HG03039 (cell line): Measurements from ENCODE around the gene TAF5.
A peak's percentile ranks its signal among the peaks of the same experiment; 100 is the strongest.
"Not testable (repeated sequence)": the region's sequence is repeated elsewhere in the genome, so short reads cannot be mapped to it uniquely, and the experiment has no call there.

Experiments used
- ATAC-seq: cut with Tn5 transposase; IDR thresholded peaks from one replicate; pipeline ENCODE4 v1.9.1; 2021; ENCODE audit warnings: mild to moderate bottlenecking, moderate library complexity; ENCODE audit not compliant: unreplicated experiment

The TAF5 gene

DNA sequence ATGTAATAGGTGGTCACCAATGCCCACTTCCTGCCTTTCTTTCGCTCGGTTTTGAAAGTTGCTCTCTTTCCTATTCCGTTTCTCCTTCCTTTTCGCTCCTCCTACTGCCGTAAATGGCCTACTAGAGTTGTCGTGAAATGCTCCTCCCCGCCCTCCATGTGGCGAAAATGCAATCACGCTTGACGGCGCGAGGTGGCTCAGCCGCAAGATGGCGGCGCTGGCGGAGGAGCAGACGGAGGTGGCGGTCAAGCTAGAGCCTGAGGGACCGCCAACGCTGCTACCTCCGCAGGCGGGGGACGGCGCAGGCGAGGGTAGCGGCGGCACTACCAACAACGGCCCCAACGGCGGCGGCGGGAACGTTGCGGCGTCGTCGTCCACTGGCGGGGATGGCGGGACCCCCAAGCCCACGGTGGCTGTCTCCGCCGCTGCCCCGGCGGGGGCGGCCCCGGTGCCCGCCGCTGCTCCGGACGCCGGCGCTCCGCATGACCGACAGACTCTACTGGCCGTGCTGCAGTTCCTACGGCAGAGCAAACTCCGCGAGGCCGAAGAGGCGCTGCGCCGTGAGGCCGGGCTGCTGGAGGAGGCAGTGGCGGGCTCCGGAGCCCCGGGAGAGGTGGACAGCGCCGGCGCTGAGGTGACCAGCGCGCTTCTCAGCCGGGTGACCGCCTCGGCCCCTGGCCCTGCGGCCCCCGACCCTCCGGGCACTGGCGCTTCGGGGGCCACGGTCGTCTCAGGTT is at the start of gene TAF5:
Gene TAF5, plus strand, starts transcription at position 195 of the 737 bp plus-strand sequence. Its CDS starts 14 bp downstream, at position 209.
- ATAC-seq = peak; percentile 51

DNA sequence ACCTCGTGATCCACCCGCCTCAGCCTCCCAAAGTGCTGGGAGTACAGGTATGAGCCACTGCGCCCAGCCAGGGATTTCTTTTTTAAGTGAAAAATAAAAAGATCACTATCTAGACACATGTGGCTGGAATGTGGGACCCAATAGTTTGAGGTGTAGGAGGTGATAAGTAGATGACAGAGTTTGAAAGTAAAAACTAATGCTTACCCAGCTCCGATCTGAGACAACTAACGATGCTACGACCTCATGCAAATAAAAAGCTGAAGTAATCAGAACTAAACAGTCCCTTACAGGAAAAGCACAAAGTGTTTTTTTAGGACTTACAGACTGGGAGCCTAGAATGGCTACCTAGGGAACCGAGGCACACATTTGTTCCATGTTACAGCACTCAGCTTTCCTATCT is 39.9 kb upstream of the TAF5 start:
- ATAC-seq = no peak

DNA sequence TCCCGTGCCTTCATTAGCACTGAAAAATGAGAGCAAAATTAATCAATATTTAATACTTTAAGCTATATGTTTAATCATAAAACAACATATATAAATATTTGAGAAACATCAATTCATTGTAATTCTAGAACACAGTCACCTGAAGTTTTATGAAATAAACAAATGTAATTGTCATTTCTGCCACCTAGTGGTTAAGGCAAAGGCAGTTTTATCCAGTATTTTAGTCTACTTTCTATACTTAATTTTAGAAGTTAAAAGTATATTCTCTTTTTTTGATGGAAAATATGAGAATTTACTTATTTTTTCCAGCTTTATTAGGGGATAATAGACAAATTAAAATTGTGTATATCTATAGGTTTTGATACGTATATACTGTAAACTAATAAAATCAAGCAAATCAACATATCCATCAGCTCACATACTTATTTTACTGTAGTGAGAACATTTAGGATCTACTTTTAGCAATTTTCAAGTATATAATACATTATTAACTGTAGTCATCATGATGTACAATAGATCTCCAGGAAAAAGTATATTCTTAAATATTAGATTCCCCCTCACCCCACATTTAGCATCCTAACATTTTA is 33.7 kb upstream of the TAF5 start:
- no peak for ATAC-seq

DNA sequence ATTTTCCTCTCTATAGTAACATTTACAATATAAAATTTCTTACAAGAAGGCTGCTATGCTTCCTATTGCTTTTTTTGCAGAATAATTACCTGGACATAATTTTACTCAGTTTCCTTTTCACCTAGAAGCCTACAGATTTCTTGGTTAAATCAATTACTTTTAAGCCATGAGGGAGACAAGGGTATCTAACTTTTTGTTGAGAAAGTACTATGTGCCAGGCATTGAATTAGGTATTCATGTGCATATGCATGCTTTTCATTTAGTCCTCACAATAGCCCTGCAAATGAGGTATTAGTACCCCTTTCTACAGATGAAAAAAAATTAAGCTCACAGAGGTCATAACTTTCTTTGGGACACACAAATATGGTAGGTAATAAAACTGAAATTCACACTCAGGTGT is 33.2 kb upstream of the TAF5 start:
- no peak for ATAC-seq

DNA sequence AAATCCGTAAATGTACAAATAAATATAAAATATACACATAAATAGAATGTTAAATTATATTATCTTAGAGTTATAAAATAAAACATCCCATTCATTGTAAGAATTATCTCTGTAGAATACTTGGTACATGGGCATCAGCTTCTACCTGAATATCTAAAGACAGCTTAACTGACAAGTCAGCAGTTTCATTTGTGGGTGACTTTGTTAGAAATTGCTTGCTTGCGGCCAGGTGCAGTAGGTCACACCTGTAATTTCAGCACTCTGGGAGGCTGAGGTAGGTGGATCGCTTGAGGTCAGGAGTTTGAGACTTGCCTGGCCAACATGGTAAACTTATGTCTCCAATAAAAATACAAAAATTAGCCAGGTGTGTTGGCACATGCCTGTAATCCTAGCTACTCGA is 31.4 kb upstream of the TAF5 start:
- ATAC-seq = no peak

DNA sequence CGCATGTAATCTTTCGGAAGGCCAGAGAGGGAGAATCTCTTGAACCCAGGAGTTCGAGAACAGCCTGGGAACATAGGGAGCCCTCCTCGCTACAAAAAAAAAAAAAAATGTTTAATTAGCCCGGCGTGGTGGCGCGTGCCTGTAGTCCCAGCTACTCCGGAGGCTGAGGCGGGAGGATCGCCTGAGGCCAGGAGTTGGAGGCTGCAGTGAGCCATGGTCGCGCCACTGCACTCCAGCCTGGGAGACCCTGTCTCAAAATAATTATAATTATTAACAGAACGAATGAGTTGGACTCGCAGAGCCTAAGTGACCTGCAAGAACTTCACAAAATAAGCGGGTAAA is 17.6 kb upstream of the TAF5 start:
- ATAC-seq = no peak

DNA sequence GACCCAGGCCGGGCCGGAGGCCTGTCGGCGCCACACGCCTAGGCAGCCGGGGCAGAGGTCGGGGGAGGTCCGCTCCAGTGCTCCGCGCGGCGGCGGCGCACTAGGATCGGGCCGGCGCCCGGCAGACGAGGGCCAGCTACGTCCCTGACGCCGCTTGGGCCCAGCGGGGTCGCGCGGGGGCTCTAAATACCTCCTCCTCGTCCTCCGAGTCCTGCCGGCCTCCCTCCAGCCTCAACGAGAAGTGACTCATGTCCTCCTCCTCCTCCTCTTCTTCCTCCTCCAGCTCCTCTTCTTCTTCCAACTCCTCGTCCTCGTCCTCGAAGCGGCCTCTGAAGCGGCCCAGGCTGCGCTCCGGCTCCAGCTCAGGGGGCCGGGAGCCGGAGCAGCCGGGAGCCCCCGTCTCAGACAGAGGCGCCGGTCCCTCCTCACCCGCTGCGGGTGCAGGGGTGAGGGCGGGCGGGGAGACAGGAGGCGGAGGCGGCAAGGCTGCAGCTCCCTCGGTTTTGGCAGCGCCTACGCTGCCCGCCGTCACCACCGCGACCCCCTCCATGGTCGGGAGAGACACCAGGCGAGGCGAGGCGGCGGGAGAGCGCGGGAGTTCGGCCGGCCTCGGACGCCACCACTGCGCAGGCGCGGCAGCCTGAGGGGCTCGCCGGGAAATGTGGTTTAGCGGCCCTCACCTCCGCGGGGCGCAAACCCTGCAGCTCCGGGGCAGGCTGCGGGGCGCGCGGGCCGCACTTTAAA is 17.1 kb upstream of the TAF5 start, which contains the start of gene PCGF6:
Gene PCGF6, minus strand, starts transcription at position 624 of the 744 bp plus-strand sequence. Its CDS starts 74 bp downstream, at position 550.
- peak; percentile 89 for ATAC-seq

DNA sequence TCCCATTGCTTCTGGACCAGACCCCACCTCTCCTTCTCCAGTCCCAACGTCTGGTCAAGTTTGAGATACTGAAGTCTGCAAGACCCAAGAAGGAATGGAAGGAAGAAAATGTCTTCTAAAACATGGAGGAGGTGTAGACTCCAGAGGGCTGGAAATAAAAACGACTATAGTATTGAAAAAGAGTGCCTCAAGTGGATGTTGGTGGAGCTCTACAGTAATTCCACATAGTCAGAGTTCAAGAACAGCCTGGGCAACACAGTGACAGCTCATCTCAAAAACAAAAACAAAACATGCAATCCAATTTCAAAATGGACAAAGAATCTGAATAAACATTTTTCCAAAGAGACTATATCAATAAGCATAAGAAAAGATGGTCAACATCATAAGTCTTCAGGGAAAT is 14.5 kb upstream of the TAF5 start:
- ATAC-seq = no peak

DNA sequence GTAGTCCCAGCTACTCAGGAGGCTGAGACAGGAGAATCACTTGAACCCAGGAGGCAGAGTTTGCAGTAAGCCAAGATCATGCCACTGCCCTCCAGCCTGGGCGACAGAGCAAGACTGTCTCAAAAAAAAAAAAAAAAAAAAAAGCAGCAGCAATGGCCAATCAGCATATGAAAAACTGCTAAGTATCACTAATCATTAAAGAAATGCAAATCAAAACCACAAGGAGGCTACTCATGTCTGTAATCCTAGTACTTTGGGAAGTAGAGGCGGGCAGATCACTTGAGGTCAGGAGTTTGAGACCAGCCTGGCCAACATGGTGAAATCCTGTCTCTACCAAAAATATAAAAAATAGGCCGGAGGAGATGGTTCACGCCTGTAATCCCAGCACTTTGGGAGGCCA is 13.2 kb upstream of the TAF5 start:
- ATAC-seq = not testable (repeated sequence)

DNA sequence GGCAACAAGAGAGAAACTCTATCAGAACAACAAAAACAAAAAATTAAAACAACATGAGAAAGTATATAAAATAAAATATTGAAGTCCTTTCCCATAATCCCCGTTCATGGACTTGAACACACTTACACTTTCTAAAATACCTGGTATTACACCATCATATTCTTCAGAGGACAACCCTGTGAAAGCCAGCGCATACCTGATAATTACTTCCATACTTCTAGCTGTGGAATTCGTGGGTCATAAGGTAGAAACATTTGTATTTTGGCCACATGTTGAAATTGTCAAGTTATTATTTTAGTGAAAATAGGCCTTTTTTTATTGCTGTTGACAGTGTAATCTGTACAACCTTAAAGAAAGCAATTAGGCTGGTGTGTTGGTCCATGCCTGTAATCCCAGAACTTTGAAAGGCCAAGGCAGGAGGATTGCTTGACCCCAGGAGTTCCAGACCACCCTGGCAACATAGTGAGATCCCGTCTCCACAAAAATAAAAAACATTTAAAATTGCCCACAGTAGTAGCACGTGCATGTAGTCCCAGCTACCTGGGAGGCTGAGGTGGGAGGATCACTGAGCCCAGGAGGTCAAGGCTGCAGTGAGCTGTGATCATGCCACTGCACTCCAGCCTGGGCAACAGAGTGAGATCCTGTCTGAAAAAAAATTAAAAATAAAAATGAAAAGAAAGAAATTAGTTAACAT is 11.7 kb upstream of the TAF5 start:
- ATAC-seq = no peak

DNA sequence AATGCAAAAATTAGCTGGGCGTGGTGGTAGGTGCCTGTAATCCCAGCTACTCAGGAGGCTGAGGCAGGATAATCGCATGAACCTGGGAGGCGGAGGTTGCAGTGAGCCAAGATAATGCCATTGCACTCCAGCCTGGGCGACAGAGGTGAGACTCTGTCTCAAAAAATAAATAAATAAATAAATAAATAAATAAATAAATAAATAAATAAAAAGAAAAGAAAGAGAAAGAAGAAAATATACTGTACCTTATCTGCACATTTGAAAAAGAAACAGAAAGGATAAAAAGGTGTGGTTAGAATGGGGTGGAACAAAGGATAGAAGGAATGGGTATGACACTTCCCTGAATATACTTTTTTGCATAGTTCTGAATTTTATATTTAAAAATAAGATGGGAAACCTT is 8.3 kb upstream of the TAF5 start:
- not testable (repeated sequence) for ATAC-seq

DNA sequence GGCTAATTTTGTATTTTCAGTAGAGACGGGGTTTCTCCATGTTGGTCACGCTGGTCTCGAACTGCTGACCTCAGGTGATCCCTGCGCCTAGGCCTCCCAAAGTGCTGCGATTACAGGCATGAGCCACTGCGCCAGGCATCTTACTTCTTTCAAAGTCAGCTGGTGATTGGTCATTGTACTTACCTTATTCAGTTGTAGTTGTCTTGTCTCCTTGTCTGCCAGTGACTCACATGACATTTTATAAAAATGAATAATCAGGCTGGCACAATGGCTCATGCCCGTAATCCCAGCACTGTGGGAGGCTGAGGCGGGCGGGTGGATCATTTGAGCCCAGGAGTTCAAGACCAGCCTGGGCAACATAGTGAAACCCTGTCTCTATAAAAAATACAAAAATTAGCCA is 7.0 kb upstream of the TAF5 start:
- ATAC-seq = not testable (repeated sequence)

DNA sequence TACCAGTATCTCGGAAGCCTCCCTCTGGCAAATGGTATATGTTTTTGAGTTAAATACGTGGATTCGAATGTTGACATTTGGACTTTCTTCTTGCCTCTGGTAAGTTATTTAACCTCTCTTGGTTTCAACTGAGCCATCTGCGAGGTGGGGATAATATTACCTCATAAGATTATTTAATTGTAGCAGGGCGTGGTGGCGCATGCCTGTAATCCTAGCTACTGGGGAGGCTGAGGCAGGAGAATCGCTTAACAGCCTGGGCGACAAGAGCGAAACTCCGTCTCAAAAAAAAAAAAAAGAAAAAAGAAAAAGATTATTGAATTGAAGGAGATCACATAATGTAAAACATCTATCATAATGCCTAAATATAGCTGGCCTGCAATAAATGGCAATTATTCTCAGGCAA is 396 bp upstream of the TAF5 start:
- no peak for ATAC-seq

DNA sequence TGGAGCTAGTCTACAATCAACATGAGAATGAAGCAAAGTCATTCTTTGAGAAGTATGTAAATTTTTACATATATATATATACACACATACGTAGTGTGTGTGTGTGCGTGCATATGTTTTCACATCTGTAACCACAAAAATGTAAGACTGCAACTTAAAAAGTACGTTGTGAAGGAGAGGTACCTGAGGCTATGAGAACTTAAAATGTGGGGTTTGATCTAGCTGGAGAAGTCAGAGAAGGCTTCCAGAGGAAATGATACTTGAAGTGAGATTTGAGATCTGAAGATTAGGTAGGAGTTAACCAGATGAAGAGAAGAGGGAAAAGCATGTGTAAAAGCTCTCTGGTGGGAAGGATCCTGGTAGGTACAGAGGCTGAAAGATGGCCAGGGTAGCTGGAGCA is 5.8 kb downstream of the TAF5 start:
- no peak for ATAC-seq

DNA sequence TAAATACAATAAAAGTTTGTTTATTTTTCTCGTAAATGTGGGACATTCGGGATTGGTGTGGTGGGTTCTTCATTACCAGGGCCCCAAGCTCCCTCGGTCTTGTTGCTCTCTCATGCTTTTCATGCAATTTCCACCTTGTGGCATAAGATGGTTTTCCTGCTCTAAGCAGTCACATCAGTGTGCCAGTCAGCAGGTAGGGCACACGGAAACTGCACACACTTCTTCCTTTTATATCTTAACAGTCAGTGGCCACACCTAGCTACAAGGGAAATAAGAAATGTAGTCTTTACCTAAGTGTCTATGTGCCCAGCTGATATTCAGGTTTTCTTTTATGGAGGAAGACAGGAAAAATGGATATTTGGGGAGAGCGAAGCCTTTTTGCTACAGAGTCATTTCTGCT is 6.5 kb downstream of the TAF5 start:
- ATAC-seq = no peak

DNA sequence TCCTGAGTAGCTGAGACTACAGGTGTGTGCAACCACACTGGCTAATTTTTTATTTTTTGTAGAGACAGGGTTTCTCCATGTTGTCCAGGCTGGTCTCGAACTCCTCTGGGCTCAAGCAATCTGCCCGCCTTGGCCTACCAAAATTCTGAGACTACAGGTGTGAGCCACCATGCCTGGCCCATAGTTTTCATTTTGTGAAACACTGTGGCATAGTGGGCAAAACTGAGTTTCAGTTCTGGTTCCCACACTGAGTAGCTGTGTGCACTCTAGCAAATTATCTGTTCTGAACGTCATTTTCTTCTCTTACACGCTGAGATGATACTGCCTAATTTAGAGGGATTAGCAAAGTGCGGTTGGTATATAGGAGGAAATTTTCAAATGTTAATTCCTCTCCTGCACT is 15.0 kb downstream of the TAF5 start:
- no peak for ATAC-seq

DNA sequence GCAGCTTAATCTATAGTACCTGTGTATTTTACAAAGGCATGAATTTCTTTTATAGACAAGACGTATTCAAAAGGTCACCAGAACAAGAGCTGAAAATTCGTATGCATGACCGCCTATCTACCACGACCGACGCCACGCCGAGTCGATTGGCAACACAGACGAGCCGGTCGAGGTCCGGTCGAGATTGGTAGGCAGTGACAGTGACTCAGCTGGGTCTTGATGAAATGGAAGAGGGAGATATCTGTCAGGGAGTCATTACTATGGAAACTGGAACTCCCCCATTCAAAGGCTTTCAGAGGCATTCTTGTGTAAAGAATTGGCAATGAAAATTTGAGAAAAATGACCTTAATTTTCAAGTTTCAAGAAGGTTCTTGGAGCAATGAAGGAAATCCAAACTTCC is 26.4 kb downstream of the TAF5 start:
- ATAC-seq = no peak

DNA sequence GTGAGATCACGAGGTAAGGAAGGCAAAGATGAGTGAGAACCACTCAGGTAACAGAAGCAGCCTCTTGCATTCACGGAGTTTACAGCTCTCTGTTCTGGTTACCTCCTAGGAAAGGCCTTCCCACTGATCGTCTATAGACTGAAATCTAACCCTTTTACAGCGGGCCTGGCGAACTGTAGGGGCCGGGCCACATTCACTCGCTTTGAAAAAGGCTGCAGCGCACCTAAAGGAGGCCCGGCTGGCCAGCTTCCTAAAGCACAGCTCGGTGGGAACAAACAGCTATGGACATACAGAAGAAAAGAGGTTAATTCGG is 27.9 kb downstream of the TAF5 start:
- no peak for ATAC-seq

DNA sequence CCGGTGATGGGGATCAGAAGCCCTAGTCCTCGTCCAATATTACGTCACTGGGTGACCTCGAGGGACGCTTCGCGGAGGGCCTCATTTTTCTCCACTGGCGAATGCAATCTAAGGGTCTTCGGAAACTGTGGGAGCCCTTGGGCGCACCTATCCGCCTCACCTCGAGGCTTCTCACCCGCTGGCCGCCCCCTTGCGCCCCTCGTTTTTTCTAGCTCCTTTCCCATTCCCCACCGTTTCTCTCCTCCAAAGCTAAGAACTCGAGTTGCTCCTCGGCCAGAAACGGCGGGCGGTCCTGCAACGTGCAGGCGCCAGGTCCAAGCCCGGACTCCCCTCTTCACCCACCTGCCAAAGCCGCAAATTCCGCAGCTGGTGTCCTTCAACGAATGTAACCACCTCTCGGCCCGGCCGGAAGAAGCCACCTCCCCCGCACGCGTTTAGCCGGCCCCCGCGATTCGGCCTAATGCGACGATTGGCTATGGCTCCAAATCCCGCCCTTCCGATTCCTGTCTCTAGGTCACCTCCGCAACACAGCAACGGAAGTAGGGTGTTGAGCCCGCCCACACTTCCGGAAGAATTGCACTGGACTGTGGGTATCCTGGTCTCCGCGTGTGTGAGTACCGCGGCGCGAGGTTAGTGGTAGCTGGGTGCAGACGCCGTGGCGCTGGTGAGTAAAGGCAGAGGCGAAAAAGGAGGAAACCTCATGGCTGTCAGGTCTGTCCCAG is 28.5 kb downstream of the TAF5 start, which contains the start of the genes ATP5MK and PDCD11:
Gene ATP5MK, minus strand, starts transcription at position 409 of the 722 bp plus-strand sequence. CDS start 4,018 bp downstream, outside the sequence.
Gene PDCD11, plus strand, starts transcription at position 560 of the 722 bp plus-strand sequence. CDS start 1,801 bp downstream, outside the sequence.
- peak; percentile 97 for ATAC-seq

DNA sequence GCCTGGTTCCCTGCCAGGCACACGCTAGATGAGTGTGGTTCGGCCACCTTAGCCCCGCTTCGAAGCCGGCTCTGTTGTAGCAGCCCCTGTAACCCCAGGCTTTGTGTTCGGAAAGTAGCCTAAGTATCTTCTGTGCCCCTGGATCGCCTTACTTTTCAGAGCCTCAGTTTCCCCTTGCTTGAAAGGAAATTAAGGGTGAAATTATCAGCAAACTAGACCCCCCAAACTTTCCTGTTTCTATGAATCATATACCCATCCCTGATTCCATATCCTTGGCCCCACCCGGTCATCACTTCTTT is 29.0 kb downstream of the TAF5 start:
- ATAC-seq = no peak
